Measurements from ENCODE around the gene EMID1. TPM values are rescaled to one million over a fixed set of nuclear protein-coding genes. Genes with fewer than 3 reads are reported as not detected.
A peak's percentile ranks its signal among the peaks of the same experiment; 100 is the strongest.

The EMID1 gene
- total and polyA plus RNA-seq, 2 donors = 7.0 to 9.4 TPM

DNA sequence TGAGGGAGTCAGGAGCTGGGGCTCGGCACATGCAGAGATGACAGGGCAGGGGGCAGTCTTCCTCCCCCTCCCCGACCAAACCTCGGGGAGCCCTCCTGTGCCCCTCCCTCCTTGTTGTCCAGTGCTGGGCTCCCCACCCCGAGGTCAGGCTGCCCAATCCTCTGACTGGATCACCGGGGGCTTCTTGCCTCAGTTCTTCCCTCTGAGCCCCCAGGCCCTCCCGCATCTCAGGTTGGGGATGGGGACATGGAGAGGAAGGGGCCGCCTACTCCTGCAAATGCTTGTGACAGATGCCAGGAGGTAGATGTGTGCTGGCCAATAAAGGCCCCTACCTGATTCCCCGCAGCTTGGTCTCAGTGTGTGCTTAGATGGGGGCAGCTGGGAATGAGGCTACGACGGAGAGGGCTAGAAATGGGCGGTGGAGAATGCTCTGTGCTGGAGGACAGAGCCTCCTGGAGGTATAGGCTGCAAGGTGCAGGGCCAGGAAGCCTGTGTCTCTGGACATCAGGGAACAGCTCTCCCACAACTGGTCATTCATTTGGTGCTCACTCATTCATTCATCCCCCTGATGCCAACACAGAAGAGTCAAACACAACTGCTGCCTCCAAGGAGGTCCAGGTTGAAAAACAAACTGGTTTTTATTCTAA, 53.7 kb downstream of the EMID1 start:
- Histone ChIP-seq H3K36me3 (ENCODE audit: insufficient read depth) (no peaks in the 10 kb centered on the region), H3K4me3 (ENCODE audit: low read depth, low read length) (no peak overlapping the region), H3K4me1 (ENCODE audit: insufficient read depth) (no peaks in the 10 kb centered on the region), H3K27ac (ENCODE audit: low read depth) (no peak overlapping the region)
- no peak for DNase-seq (ENCODE audit: extremely low spot score)
- WGBS = 76% methylated on average over 11 of the region's 11 CpGs

- DNase-seq (ENCODE audit: extremely low spot score) = no peak
- Histone ChIP-seq H3K4me1 (ENCODE audit: insufficient read depth) (no peaks in the 10 kb centered on the region), H3K4me3 (ENCODE audit: low read depth, low read length) (no peak overlapping the region), H3K27ac (ENCODE audit: low read depth) (no peak overlapping the region), H3K36me3 (ENCODE audit: insufficient read depth) (no peaks in the 10 kb centered on the region)
- 90% methylated on average over 13 of the region's 13 CpGs for WGBS
Observed at GRCh38 chr22:29260031-29260560, 54.4 kb downstream of the EMID1 start.

GRCh38 chr22:29260601-29261315, 55.1 kb downstream of the EMID1 start:
- DNase-seq (ENCODE audit: extremely low spot score) = no peak

DNA sequence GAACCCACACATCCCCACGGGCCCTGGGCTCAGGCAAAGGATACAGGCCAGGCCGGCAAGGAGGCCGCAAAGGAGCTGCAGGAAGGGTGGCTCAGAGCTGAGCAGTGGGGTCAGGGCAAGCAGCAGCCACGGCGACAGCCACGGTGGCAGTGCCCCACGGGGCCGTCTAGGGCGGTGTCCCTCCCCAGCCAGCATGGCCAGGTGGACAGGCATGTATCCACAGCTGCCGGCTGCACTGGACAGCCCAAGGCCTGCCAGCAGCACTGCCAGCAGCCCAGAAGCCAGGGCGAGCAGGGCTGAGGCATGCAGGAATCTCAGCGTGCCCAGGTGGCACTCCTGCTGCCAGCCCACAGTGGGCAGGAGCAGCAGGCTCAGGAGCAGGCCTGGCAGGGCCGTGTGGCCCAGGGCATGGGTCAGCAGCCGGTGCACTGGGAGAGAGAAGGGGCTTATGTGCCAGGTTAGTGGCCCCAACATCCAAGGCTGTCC, 58.1 kb downstream of the EMID1 start:
- H3K27ac ChIP-seq (ENCODE audit: low read depth) = no peak overlapping the region
- no peaks in the 10 kb centered on the region for H3K4me1 ChIP-seq (ENCODE audit: insufficient read depth)
- no peak for DNase-seq (ENCODE audit: extremely low spot score)
- no peaks in the 10 kb centered on the region for H3K36me3 ChIP-seq (ENCODE audit: insufficient read depth)
- H3K4me3 ChIP-seq (ENCODE audit: low read depth, low read length) = no peak overlapping the region
- WGBS = 81% methylated on average over 14 of the region's 14 CpGs

More at GRCh38 chr22:29260601-29261315, 55.1 kb downstream of the EMID1 start:
- WGBS = 86% methylated on average over 17 of the region's 17 CpGs
- no peak overlapping the region for H3K4me3 ChIP-seq (ENCODE audit: low read depth, low read length)
- H3K4me1 ChIP-seq (ENCODE audit: insufficient read depth) = no peaks in the 10 kb centered on the region
- no peaks in the 10 kb centered on the region for H3K36me3 ChIP-seq (ENCODE audit: insufficient read depth)
- H3K27ac ChIP-seq (ENCODE audit: low read depth) = no peak overlapping the region

- no peaks in the 10 kb centered on the region for H3K4me1 ChIP-seq (ENCODE audit: insufficient read depth)
- H3K27ac ChIP-seq (ENCODE audit: low read depth) = no peak overlapping the region
- DNase-seq (ENCODE audit: extremely low spot score) = no peak
- H3K36me3 ChIP-seq (ENCODE audit: insufficient read depth) = no peaks in the 10 kb centered on the region
- H3K4me3 ChIP-seq (ENCODE audit: low read depth, low read length) = no peak overlapping the region
- 85% methylated on average over 7 of the region's 7 CpGs for WGBS
Observed at GRCh38 chr22:29265305-29265704, 59.6 kb downstream of the EMID1 start.

GRCh38 chr22:29265929-29266328, 60.2 kb downstream of the EMID1 start:
- 54% methylated on average over 4 of the region's 4 CpGs for WGBS
- Histone ChIP-seq H3K4me3 (ENCODE audit: low read depth, low read length) (no peak overlapping the region), H3K36me3 (ENCODE audit: insufficient read depth) (no peaks in the 10 kb centered on the region), H3K27ac (ENCODE audit: low read depth) (no peak overlapping the region), H3K4me1 (ENCODE audit: insufficient read depth) (no peaks in the 10 kb centered on the region)
- no peak for DNase-seq (ENCODE audit: extremely low spot score)

DNA sequence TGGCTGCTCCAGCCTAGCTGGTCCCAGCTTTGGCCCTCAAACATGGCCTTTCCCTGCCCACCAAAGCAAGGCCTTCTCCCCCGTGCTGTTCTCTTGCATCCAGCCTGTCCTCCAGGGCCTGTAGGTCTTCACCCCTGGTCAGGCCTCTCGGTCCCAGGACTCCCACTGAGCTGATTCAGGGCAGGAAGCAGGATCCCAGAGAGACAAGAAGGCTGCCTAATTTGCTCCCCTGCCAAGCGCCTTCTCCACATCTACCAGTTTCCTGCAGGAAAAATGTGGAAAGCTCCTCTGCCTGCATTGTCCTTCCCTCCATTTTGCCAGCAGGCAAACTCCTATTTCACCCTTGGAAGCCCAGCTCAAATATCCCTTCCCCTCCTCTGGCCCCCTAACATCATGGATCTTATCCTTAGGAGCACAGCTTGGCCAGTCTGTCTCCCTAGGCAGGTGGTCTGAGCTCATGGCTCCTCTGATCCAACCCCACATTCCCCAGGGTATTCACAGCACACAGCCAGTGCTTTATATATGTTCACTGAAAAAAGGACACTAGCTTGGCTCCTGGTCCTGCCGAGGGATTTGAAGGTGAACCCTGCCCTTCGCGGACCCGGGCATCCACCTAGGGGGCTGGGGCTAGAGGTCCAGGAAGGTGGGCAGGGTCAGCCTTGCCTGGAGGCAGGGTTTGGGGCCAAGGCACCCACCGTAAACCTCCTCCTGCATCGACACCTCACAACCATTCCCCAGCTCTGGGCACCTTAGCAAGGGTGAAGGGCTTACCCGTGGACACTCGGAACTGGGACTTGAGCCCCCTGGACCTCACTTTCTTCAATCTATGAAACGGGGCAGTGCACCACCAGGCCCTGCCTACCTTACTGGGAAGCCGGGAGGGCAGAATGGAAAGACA, 61.1 kb downstream of the EMID1 start:
- no peaks in the 10 kb centered on the region for H3K4me1 ChIP-seq (ENCODE audit: insufficient read depth)
- H3K36me3 ChIP-seq (ENCODE audit: insufficient read depth) = no peaks in the 10 kb centered on the region

GRCh38 chr22:29267462-29267857, 61.8 kb downstream of the EMID1 start:
- Histone ChIP-seq H3K27ac (ENCODE audit: low read depth) (peak overlapping the region; percentile 95), H3K4me3 (ENCODE audit: low read depth, low read length) (peak overlapping the region; percentile 82), H3K4me1 (ENCODE audit: insufficient read depth) (no peaks in the 10 kb centered on the region), H3K36me3 (ENCODE audit: insufficient read depth) (no peaks in the 10 kb centered on the region)
- 1% methylated on average over 32 of the region's 32 CpGs for WGBS
- DNase-seq (ENCODE audit: extremely low spot score) = no peak

More for the DNA sequence above, 61.1 kb downstream of the EMID1 start:
- Histone ChIP-seq H3K4me3 (ENCODE audit: low read depth, low read length) (peak overlapping the region; percentile 82), H3K27ac (ENCODE audit: low read depth) (no peak overlapping the region)
- DNase-seq (ENCODE audit: extremely low spot score) = no peak
- WGBS = 19% methylated on average over 13 of the region's 13 CpGs

GRCh38 chr22:29267858-29268510, 62.3 kb downstream of the EMID1 start, which contains the start of the genes EWSR1 and RHBDD3:
TSS of gene EWSR1 (plus strand) at chr22:29268268. CDS start at chr22:29268337, 69 bp downstream.
TSS of gene RHBDD3 (minus strand) at chr22:29267981. CDS start at chr22:29265626, 2,355 bp downstream.
- H3K4me3 ChIP-seq (ENCODE audit: low read depth, low read length) = peak within 1 kb of the TSS; percentile 82
- H3K4me1 ChIP-seq (ENCODE audit: insufficient read depth) = no peaks in the 10 kb centered on the region
- under 1% methylated on average over 67 of the region's 67 CpGs for WGBS
- DNase-seq (ENCODE audit: extremely low spot score) = peak; percentile 93
- peak within 1 kb of the TSS; percentile 95 for H3K27ac ChIP-seq (ENCODE audit: low read depth)
- H3K36me3 ChIP-seq (ENCODE audit: insufficient read depth) = no peaks in the 10 kb centered on the region

- Histone ChIP-seq H3K4me1 (ENCODE audit: insufficient read depth) (no peaks in the 10 kb centered on the region), H3K4me3 (ENCODE audit: low read depth, low read length) (peak overlapping the region; percentile 82), H3K36me3 (ENCODE audit: insufficient read depth) (no peaks in the 10 kb centered on the region), H3K27ac (ENCODE audit: low read depth) (peak overlapping the region; percentile 95)
- no peak for DNase-seq (ENCODE audit: extremely low spot score)
- under 1% methylated on average over 51 of the region's 51 CpGs for WGBS
Observed at GRCh38 chr22:29268511-29269229, 63.0 kb downstream of the EMID1 start.

- 1% methylated on average over 14 of the region's 14 CpGs for WGBS
- Histone ChIP-seq H3K27ac (ENCODE audit: low read depth) (peak overlapping the region; percentile 95), H3K4me1 (ENCODE audit: insufficient read depth) (no peaks in the 10 kb centered on the region), H3K4me3 (ENCODE audit: low read depth, low read length) (peak overlapping the region; percentile 82), H3K36me3 (ENCODE audit: insufficient read depth) (peaks cover 2% of the 10 kb centered on the region)
- no peak for DNase-seq (ENCODE audit: extremely low spot score)
Observed at GRCh38 chr22:29269230-29269604, 63.5 kb downstream of the EMID1 start.

DNA sequence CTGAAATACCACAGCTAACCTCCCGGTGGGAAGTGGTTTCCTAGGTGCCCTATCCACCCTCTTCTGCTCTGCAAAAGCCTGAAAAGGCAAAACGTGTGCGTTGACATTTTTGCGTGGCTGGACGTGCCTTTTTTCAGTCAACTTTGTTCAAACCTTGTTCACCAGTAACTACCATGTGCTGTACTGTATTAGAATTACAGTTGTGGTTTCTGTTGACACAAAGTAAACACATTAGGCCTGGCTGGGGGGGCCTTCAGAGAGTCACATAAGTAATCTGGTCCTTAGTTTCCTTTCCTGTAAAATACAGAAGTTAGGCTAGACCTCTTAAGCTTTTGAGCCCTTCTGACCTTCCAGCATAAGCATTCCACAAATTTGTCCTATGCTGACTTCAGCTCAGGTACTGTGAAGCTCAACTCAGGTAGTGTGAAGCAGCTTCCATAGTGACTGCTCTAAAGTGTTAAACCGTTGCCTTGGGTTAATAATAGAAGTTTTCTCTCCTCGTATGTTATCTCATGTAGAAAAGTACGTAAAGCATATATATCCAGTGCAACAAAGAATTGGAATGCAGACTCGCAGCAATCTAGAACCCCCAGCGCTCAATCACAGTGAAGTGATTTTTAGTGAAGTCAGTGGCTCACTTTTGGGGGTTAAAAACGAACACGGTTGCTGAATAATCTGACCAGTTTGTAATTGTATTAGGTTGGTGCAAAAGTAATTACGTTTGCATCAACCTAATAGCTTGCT, 64.2 kb downstream of the EMID1 start:
- Histone ChIP-seq H3K4me1 (ENCODE audit: insufficient read depth) (no peaks in the 10 kb centered on the region), H3K4me3 (ENCODE audit: low read depth, low read length) (peak overlapping the region; percentile 82), H3K27ac (ENCODE audit: low read depth) (no peak overlapping the region), H3K36me3 (ENCODE audit: insufficient read depth) (peaks cover 2% of the 10 kb centered on the region)
- 10% methylated on average over 13 of the region's 13 CpGs for WGBS
- DNase-seq (ENCODE audit: extremely low spot score) = no peak

Data from urinary bladder (tissue), 4 donors.